ENCODE data around the gene SPEM1. TPM values are rescaled to one million over a fixed set of nuclear protein-coding genes. Genes with fewer than 3 reads are reported as not detected.

The SPEM1 gene
- total RNA-seq, 1 experiment from 2014 or later: 0.33 TPM

GRCh38 chr17:7392696-7393612 lies 27.2 kb upstream of the SPEM1 start:
- Histone ChIP-seq H3K14ac (ENCODE audit: insufficient read depth, low read length) (no peak overlapping the region), H4K20me1 (ENCODE audit: control insufficient read depth, insufficient read depth, insufficient read length) (peaks cover 2% of the 10 kb centered on the region), H3K9me3 (ENCODE audit: control insufficient read depth, low read depth, low read length) (no peaks in the 10 kb centered on the region), H3T11ph (ENCODE audit: low read length) (no peak overlapping the region), H3K79me1 (ENCODE audit: insufficient read depth, low read depth, low read length, poor library complexity, severe bottlenecking) (no peaks in the 10 kb centered on the region), H2AK5ac (ENCODE audit: insufficient read length, low read length) (no peak overlapping the region), H2BK20ac (ENCODE audit: low read depth, low read length, poor library complexity, severe bottlenecking) (no peak overlapping the region), H3K4me2 (ENCODE audit: insufficient read depth, insufficient read length, low read length) (peak overlapping the region; percentile 92), H4K8ac (replicated peaks; ENCODE audit: insufficient read length, low read depth, low read length) (no peak overlapping the region), H3K23ac (ENCODE audit: insufficient read length, low read depth, low read length) (no peak overlapping the region), H3K79me2 (ENCODE audit: insufficient read depth, low read length) (no peaks in the 10 kb centered on the region), H2BK15ac (ENCODE audit: low read depth, low read length) (no peak overlapping the region), H3K9ac (ENCODE audit: extremely low read depth, insufficient read length, low read length) (no peak overlapping the region), H2BK120ac (ENCODE audit: low read depth, low read length, poor library complexity, severe bottlenecking) (no peak overlapping the region), H3K27ac (ENCODE audit: insufficient read length, low read depth, low read length) (no peak overlapping the region), H3K18ac (ENCODE audit: insufficient read length, low read depth, low read length) (no peak overlapping the region), H3K23me2 (ENCODE audit: insufficient read length, low read depth, low read length, poor library complexity, severe bottlenecking) (peaks cover 12% of the 10 kb centered on the region), H2BK5ac (ENCODE audit: insufficient read length, low read length) (no peak overlapping the region), H4K91ac (ENCODE audit: insufficient read length, low read depth, low read length) (no peak overlapping the region), H3K56ac (ENCODE audit: insufficient read length, low read depth, low read length) (no peak overlapping the region), H2BK12ac (ENCODE audit: insufficient read length, low read depth, low read length) (no peak overlapping the region), H3K4me1 (ENCODE audit: insufficient read depth, low read length) (peaks cover 7% of the 10 kb centered on the region; the same call in 1 of the 2 replicates), H2AFZ (ENCODE audit: low read length) (no peak overlapping the region), H3K27me3 (ENCODE audit: insufficient read depth, low read length) (no peaks in the 10 kb centered on the region), H3K4ac (ENCODE audit: low read depth, low read length) (no peak overlapping the region), H4K5ac (ENCODE audit: insufficient read length, low read depth, low read length) (no peak overlapping the region)
- TF ChIP-seq CTCF (conservative IDR thresholded peaks at IDR 0.05): no peak
- no CpG with 5 or more reads among the region's 42 CpGs for WGBS (ENCODE audit: extremely low coverage, insufficient read length, low lambda C conversion rate)
- peaks cover 25 to 41% (median 25%) of the 10 kb centered on the region in 3 experiments for H3K36me3 Mint-ChIP-seq (ENCODE audit: insufficient read depth in 1 of 3, low read depth in 3 of 3)
- DNase-seq: peak; percentile 67
- H3K4me3 Mint-ChIP-seq: peak overlapping the region; percentile 87 to 96
- H3K9me3 Mint-ChIP-seq: no peaks in the 10 kb centered on the region; a peak in 1 of 5 replicates
- H3K27me3 Mint-ChIP-seq (ENCODE audit: low read depth): peaks cover 2% of the 10 kb centered on the region
- peak overlapping the region in 1 of 3 experiments; percentile 67; a peak in 1 of 7 replicates for H3K27ac Mint-ChIP-seq
- peaks cover 22% of the 10 kb centered on the region in 2 experiments for H3K4me1 Mint-ChIP-seq
